Smooth muscle cell (in vitro differentiated cells): Measurements from ENCODE around the gene PHRF1. TPM values are rescaled to one million over a fixed set of nuclear protein-coding genes. Genes with fewer than 3 reads are reported as not detected.

Experiments used
- DNase-seq: peaks from one replicate; lab custom pipeline; 2025; ENCODE audit not compliant: unreplicated experiment; lab: John Stamatoyannopoulos, UW
- H2AFZ ChIP-seq: fragments of 200-600 bp; sonication (generic); 2 replicates; pipeline ENCODE4 v1.6.0; 2016; ENCODE audit warnings: antibody characterized with exemption, low read depth, mild to moderate bottlenecking
- H3F3A ChIP-seq: fragments of 200-600 bp; sonication (generic); 2 replicates; pipeline ENCODE4 v1.6.0; 2017; ENCODE audit warnings: antibody characterized with exemption, low read depth
- H3K27ac ChIP-seq: fragments of 200-600 bp; sonication (generic); 2 replicates; pipeline ENCODE4 v1.5.1; 2016; ENCODE audit warnings: low read depth, mild to moderate bottlenecking
- H3K27me3 ChIP-seq: fragments of 200-600 bp; sonication (generic); 2 replicates; pipeline ENCODE4 v1.6.1; 2016; ENCODE audit warnings: low read depth, mild to moderate bottlenecking
- H3K36me3 ChIP-seq: fragments of 200-600 bp; sonication (generic); 2 replicates; pipeline ENCODE4 v1.5.1; 2016; ENCODE audit warnings: low read depth
- H3K4me1 ChIP-seq: fragments of 200-600 bp; sonication (generic); 2 replicates; pipeline ENCODE4 v1.5.1; 2016; ENCODE audit warnings: low read depth
- H3K4me2 ChIP-seq: fragments of 200-600 bp; sonication (generic); 2 replicates; pipeline ENCODE4 v1.6.0; 2016; ENCODE audit warnings: mild to moderate bottlenecking
- H3K4me3 ChIP-seq: fragments of 200-600 bp; sonication (generic); 2 replicates; pipeline ENCODE4 v1.5.1; 2016; ENCODE audit warnings: mild to moderate bottlenecking
- H3K79me2 ChIP-seq: fragments of 200-600 bp; sonication (generic); 2 replicates; pipeline ENCODE4 v1.6.0; 2016; ENCODE audit warnings: low read depth, mild to moderate bottlenecking
- H3K9ac ChIP-seq: fragments of 200-600 bp; sonication (generic); 2 replicates; pipeline ENCODE4 v1.6.0; 2016; ENCODE audit warnings: low read depth
- H3K9me3 ChIP-seq: fragments of 200-600 bp; sonication (generic); replicated peaks from 2 replicates; pipeline ENCODE4 v1.5.1; 2016; ENCODE audit warnings: low read depth
- H4K20me1 ChIP-seq: fragments of 200-600 bp; sonication (generic); 2 replicates; pipeline ENCODE4 v1.6.0; 2016; ENCODE audit warnings: low read depth
- WGBS: methylation state at CpG from one replicate; pipeline ENCODE4 v1.1.7; 2016; ENCODE audit warnings: low lambda C conversion rate; 5-methylcytosine and 5-hydroxymethylcytosine counted together
- polyA plus RNA-seq: library from polyadenylated mRNA; unstranded; fragments of >200 nt; fragmentation: Nextera tagmentation; extraction: Ambion mirVana; gene quantifications from 2 replicates; pipeline ENCODE4 v1.2.1, GENCODE V29; 2016
- total RNA-seq: library from RNA; depleted of rRNA; stranded (reverse); fragments of >200 nt; gene quantifications from 2 replicates; pipeline ENCODE4 v1.2.3, GENCODE V29; 2014
- TF ChIP-seq, protein P1 (sequence below): fragments of 200-600 bp; sonication (generic); IDR thresholded peaks from 2 replicates; pipeline ENCODE4 v1.5.1; 2017; ENCODE audit warnings: borderline replicate concordance, mild to moderate bottlenecking, antibody characterized with exemption; ENCODE audit not compliant: insufficient read depth, poor library complexity, severe bottlenecking

Gene PHRF1
- total and polyA plus RNA-seq, 2 experiments from 2014 or later, result 11.6 to 20.2 TPM

DNA sequence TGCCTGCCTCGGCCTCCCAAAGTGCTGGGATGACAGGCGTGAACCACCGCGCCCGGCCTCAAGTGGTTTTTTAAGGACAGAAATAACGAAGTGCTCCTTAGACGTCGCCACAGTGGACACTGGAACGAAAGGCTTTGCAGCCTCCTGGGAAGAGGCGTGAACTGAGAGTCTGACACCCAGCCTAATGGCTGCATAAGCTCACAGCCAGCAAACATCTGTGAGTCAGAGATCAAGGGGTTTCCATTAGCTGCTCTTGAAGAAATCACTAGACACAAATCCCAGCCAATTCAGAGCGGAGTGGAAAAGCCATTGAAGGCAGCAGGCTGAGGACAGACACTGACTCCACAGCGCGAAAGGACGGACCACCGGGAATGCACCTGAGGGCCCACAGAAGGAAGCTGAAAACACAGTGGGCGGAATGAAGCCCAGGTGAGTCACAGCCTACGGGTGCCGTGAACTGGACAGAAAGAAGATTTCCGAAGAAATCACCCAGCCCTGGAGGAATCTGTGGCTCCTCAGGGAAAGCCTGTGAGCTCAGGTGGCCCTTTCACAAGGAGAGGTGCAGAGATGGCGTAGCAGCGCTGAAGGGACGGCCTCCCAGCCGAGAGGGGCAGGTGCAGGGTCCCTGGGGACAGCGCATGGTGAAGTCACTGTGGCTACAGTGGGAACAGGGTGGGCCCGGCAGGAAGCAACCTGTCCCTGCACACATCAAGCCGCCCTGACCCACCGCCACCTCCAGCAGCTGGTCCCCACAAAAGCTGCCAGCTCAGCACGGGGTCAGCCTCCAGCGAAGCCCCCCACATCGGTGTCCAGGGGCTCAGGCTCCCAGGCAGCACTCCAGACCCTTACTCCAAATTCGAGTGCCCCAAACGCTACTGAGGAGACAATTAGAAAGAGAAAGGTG is 27.3 kb upstream of the PHRF1 start:
- DNase-seq, result no peak
- peaks cover 8% of the 10 kb centered on the region for H3K27me3 ChIP-seq
- TF ChIP-seq, protein P1, sequence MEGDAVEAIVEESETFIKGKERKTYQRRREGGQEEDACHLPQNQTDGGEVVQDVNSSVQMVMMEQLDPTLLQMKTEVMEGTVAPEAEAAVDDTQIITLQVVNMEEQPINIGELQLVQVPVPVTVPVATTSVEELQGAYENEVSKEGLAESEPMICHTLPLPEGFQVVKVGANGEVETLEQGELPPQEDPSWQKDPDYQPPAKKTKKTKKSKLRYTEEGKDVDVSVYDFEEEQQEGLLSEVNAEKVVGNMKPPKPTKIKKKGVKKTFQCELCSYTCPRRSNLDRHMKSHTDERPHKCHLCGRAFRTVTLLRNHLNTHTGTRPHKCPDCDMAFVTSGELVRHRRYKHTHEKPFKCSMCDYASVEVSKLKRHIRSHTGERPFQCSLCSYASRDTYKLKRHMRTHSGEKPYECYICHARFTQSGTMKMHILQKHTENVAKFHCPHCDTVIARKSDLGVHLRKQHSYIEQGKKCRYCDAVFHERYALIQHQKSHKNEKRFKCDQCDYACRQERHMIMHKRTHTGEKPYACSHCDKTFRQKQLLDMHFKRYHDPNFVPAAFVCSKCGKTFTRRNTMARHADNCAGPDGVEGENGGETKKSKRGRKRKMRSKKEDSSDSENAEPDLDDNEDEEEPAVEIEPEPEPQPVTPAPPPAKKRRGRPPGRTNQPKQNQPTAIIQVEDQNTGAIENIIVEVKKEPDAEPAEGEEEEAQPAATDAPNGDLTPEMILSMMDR, result no peak

DNA sequence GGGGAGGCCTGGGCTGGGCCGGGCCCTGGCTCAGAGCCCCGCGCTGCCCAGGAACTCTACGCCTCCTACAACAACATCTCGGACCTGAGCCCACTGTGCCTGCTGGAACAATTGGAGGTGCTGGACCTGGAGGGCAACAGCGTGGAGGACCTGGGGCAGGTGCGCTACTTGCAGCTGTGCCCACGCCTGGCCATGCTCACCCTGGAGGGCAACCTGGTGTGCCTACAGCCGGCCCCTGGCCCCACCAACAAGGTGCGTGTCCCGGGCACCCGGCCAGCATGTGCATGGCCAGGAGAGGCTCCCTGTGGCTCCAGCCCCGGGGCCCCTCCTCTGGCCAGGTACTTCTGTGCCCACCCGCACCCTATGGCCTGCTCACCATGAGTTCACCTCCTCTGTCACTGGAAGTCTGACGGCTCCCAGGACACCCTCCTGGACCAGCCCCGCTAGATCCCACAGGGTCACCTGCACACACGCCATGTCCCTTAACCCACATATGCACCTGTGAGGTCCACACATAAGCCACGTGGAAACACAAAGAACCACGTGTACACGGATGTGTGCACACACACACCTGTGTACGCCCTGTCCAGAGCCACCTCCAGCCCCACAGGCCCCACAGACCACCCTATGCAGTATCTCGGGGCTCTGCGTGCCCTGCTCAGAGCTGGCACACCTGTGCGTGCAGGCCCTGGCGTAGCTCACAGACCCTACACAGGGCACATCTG is 26.1 kb upstream of the PHRF1 start:
- H2AFZ ChIP-seq, result no peak overlapping the region
- H4K20me1 ChIP-seq, result no peaks in the 10 kb centered on the region
- no peak overlapping the region for H3K9ac ChIP-seq
- H3F3A ChIP-seq, result no peaks in the 10 kb centered on the region
- peaks cover 19% of the 10 kb centered on the region for H3K27me3 ChIP-seq
- no peaks in the 10 kb centered on the region for H3K79me2 ChIP-seq
- H3K36me3 ChIP-seq, result no peaks in the 10 kb centered on the region
- DNase-seq, result no peak
- TF ChIP-seq, protein P1, result no peak
- 96% methylated on average over 25 of the region's 25 CpGs for WGBS
- no peak overlapping the region for H3K4me2 ChIP-seq
- no peak overlapping the region for H3K27ac ChIP-seq
- no peak overlapping the region for H3K4me3 ChIP-seq
- H3K9me3 ChIP-seq, result no peaks in the 10 kb centered on the region
- H3K4me1 ChIP-seq, result peaks cover 2% of the 10 kb centered on the region

More for the DNA sequence above, 27.3 kb upstream of the PHRF1 start:
- no peak overlapping the region for H3K4me3 ChIP-seq
- H2AFZ ChIP-seq, result no peak overlapping the region
- H3F3A ChIP-seq, result no peaks in the 10 kb centered on the region
- WGBS, result 78% methylated on average over 30 of the region's 32 CpGs
- no peak overlapping the region for H3K9ac ChIP-seq
- H3K27ac ChIP-seq, result no peak overlapping the region
- no peaks in the 10 kb centered on the region for H3K36me3 ChIP-seq
- H3K9me3 ChIP-seq, result no peaks in the 10 kb centered on the region
- no peak overlapping the region for H3K4me2 ChIP-seq
- no peaks in the 10 kb centered on the region for H3K4me1 ChIP-seq
- H4K20me1 ChIP-seq, result no peaks in the 10 kb centered on the region
- H3K79me2 ChIP-seq, result no peaks in the 10 kb centered on the region

DNA sequence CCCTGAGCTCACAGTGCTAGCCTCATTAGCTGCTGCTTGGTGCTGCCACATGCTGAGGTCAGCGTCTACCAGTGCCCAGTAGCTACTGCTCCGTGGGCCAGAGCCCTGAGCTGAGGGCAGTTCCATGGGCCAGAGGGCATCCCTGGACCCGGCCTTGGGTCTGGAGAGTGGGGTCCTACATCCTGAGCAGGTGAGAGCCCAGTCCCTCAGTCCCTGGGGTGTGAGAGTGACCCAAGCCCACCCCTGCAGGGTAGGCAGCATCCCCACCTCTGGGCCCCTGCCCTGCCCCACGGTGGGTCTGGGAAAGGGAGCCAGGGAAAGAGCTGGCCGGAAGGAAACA is 25.6 kb upstream of the PHRF1 start:
- H3K4me1 ChIP-seq, result peaks cover 2% of the 10 kb centered on the region
- WGBS, result 97% methylated on average over 4 of the region's 5 CpGs
- no peaks in the 10 kb centered on the region for H3K79me2 ChIP-seq
- no peaks in the 10 kb centered on the region for H3K9me3 ChIP-seq
- no peak for DNase-seq
- peaks cover 24% of the 10 kb centered on the region for H3K27me3 ChIP-seq
- H2AFZ ChIP-seq, result no peak overlapping the region
- TF ChIP-seq, protein P1, result no peak
- H3K4me2 ChIP-seq, result no peak overlapping the region
- no peaks in the 10 kb centered on the region for H4K20me1 ChIP-seq
- no peak overlapping the region for H3K4me3 ChIP-seq
- no peak overlapping the region for H3K9ac ChIP-seq
- no peaks in the 10 kb centered on the region for H3F3A ChIP-seq
- no peak overlapping the region for H3K27ac ChIP-seq
- no peaks in the 10 kb centered on the region for H3K36me3 ChIP-seq
